Astrocyte (in vitro differentiated cells and primary cell): ENCODE data around the gene TIAL1. TPM values are rescaled to one million over a fixed set of nuclear protein-coding genes. Genes with fewer than 3 reads are reported as not detected.
"Not testable (repeated sequence)": the region's sequence is repeated elsewhere in the genome, so short reads cannot be mapped to it uniquely, and the experiment has no call there.

Source experiments
- DNase-seq: peaks from one replicate; pipeline ENCODE4 v3.0.0-alpha.2; 2010; ENCODE audit warnings: low read depth
- FAIRE-seq: peaks from 2 replicates; lab custom pipeline; 2011; peaks lifted over from hg19 to GRCh38; lab: Jason Lieb, UNC
- H2AFZ ChIP-seq: 2 replicates; pipeline ENCODE4 v1.6.0; 2012; ENCODE audit warnings: low read depth, low read length, inconsistent platforms
- H3K27ac ChIP-seq: 2 replicates; pipeline ENCODE4 v1.5.1; 2011; ENCODE audit warnings: low read depth, low read length, inconsistent platforms
- H3K27me3 ChIP-seq: 2 replicates; pipeline ENCODE4 v1.6.0; 2011; ENCODE audit warnings: low read length, inconsistent platforms; ENCODE audit not compliant: insufficient read depth
- H3K36me3 ChIP-seq: 2 replicates; pipeline ENCODE4 v1.5.1; 2011; ENCODE audit warnings: low read length, inconsistent platforms; ENCODE audit not compliant: insufficient read depth
- H3K4me1 ChIP-seq: 2 replicates; pipeline ENCODE4 v1.5.1; 2011; ENCODE audit warnings: low read length, inconsistent platforms; ENCODE audit not compliant: insufficient read depth
- H3K4me2 ChIP-seq: 2 replicates; pipeline ENCODE4 v1.6.0; 2012; ENCODE audit warnings: low read length, inconsistent platforms
- H3K4me3 ChIP-seq: 2 replicates; pipeline ENCODE4 v1.5.1; 2011; ENCODE audit warnings: low read depth, mild to moderate bottlenecking, low read length, inconsistent platforms; ENCODE audit not compliant: insufficient read depth
- H3K79me2 ChIP-seq: 2 replicates; pipeline ENCODE4 v1.6.0; 2012; ENCODE audit warnings: mild to moderate bottlenecking, low read length, inconsistent platforms; ENCODE audit not compliant: insufficient read depth
- H3K9ac ChIP-seq: 2 replicates; pipeline ENCODE4 v1.6.0; 2012; ENCODE audit warnings: mild to moderate bottlenecking, low read length, inconsistent platforms
- H3K9me3 ChIP-seq: 2 replicates; pipeline ENCODE4 v1.5.1; 2012; ENCODE audit warnings: low read depth, mild to moderate bottlenecking, low read length, inconsistent platforms; ENCODE audit not compliant: insufficient read depth
- H4K20me1 ChIP-seq: 2 replicates; pipeline ENCODE4 v1.6.0; 2012; ENCODE audit warnings: low read length, inconsistent platforms; ENCODE audit not compliant: insufficient read depth
- H3K27ac Mint-ChIP-seq: one replicate; pipeline ENCODE4 v1.8.0; 2021; ENCODE audit warnings: mild to moderate bottlenecking, mixed read lengths; ENCODE audit not compliant: unreplicated experiment
- H3K27me3 Mint-ChIP-seq: one replicate; pipeline ENCODE4 v1.8.0; 2021; ENCODE audit warnings: low read depth, mixed read lengths; ENCODE audit not compliant: unreplicated experiment
- H3K36me3 Mint-ChIP-seq: one replicate; pipeline ENCODE4 v1.8.0; 2021; ENCODE audit warnings: low read depth, mixed read lengths; ENCODE audit not compliant: unreplicated experiment
- H3K4me1 Mint-ChIP-seq: one replicate; pipeline ENCODE4 v1.8.0; 2021; ENCODE audit warnings: low read depth, mixed read lengths; ENCODE audit not compliant: unreplicated experiment
- H3K4me3 Mint-ChIP-seq: one replicate; pipeline ENCODE4 v1.8.0; 2021; ENCODE audit warnings: mild to moderate bottlenecking, moderate library complexity, mixed read lengths; ENCODE audit not compliant: unreplicated experiment
- H3K9me3 Mint-ChIP-seq: one replicate; pipeline ENCODE4 v1.8.0; 2021; ENCODE audit warnings: mild to moderate bottlenecking, mixed read lengths; ENCODE audit not compliant: unreplicated experiment
- CTCF ChIP-seq: IDR thresholded peaks from 2 replicates; pipeline ENCODE4 v1.5.1; 2011; ENCODE audit warnings: low read depth, mild to moderate bottlenecking, inconsistent platforms, low read length, moderate library complexity; ENCODE audit not compliant: insufficient read depth
- EZH2 ChIP-seq: IDR thresholded peaks from 2 replicates; pipeline ENCODE4 v1.6.1; 2012; ENCODE audit warnings: mild to moderate bottlenecking, low read length, inconsistent platforms; ENCODE audit not compliant: insufficient read depth
- total RNA-seq: library from RNA; stranded (reverse); gene quantifications from 2 replicates; pipeline ENCODE4 v1.2.1, GENCODE V29; 2021

TIAL1 gene
- total RNA-seq, 1 donor from 2014 or later: 155 TPM

GRCh38 chr10:119562097-119562496, 34.7 kb downstream of the TIAL1 start:
- Histone ChIP-seq H3K27ac (no peak overlapping the region), H3K4me3 (no peak overlapping the region), H3K9me3 (no peaks in the 10 kb centered on the region), H4K20me1 (no peaks in the 10 kb centered on the region), H2AFZ (no peak overlapping the region), H3K79me2 (no peaks in the 10 kb centered on the region), H3K4me2 (no peak overlapping the region), H3K4me1 (no peaks in the 10 kb centered on the region), H3K36me3 (no peaks in the 10 kb centered on the region), H3K27me3 (no peaks in the 10 kb centered on the region), H3K9ac (no peak overlapping the region)
- Mint-ChIP-seq H3K4me1 (no peaks in the 10 kb centered on the region), H3K27ac (no peak overlapping the region), H3K27me3 (peaks cover 3% of the 10 kb centered on the region), H3K4me3 (no peak overlapping the region), H3K9me3 (no peaks in the 10 kb centered on the region), H3K36me3 (no peaks in the 10 kb centered on the region)
- TF ChIP-seq EZH2 (no peak), CTCF (no peak)
- DNase-seq: no peak
- no peak for FAIRE-seq

- H3K4me3 ChIP-seq, H3K4me3 Mint-ChIP-seq, H3K79me2 ChIP-seq, DNase-seq, H3K36me3 Mint-ChIP-seq, H3K4me1 ChIP-seq, H3K27me3 ChIP-seq, H3K9me3 ChIP-seq, H3K4me2 ChIP-seq, H3K27ac Mint-ChIP-seq, H3K27ac ChIP-seq, H2AFZ ChIP-seq, H3K27me3 Mint-ChIP-seq, H3K4me1 Mint-ChIP-seq, H3K9ac ChIP-seq, H3K9me3 Mint-ChIP-seq, H4K20me1 ChIP-seq, FAIRE-seq, H3K36me3 ChIP-seq: not testable (repeated sequence)
Observed at GRCh38 chr10:119559511-119559910, 37.3 kb downstream of the TIAL1 start.

- H3K27ac ChIP-seq, H3K36me3 Mint-ChIP-seq, H3K4me2 ChIP-seq, H2AFZ ChIP-seq, H4K20me1 ChIP-seq, H3K4me1 Mint-ChIP-seq, H3K27me3 Mint-ChIP-seq, H3K27me3 ChIP-seq, H3K9ac ChIP-seq, H3K27ac Mint-ChIP-seq, H3K4me1 ChIP-seq, FAIRE-seq, DNase-seq, H3K4me3 Mint-ChIP-seq, H3K79me2 ChIP-seq, H3K9me3 ChIP-seq, H3K4me3 ChIP-seq, H3K9me3 Mint-ChIP-seq, H3K36me3 ChIP-seq: not testable (repeated sequence)
Observed at GRCh38 chr10:119556081-119556480, 40.7 kb downstream of the TIAL1 start.
